ENCODE measurements around the gene ADGRL2. TPM values are rescaled to one million over a fixed set of nuclear protein-coding genes. Genes with fewer than 3 reads are reported as not detected.

The ADGRL2 gene
- total and polyA plus RNA-seq, 9 of the 15 experiments (the other 6 are each of a cell fraction or from before 2014, with no cell fraction given) = 0.03 to 0.15 (median 0.13) TPM; not detected in 6

DNA sequence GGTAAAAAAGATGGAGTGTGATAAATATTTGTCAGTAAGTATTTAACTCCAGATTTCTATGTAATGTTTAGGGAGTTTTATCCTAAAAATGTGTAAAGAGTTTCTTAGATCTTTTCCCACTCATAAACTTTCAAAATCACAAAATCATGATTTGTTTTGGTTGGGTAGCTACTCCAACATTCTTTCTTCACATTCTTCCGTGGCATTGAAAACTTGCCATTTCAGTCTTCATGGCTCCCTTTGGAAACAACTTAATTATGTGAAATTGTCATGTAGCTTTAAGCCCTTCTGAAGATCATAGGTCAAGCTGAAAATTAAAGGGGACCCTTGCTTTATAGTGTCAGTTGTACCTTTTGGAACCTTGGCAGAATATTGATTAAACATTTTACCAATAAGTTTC, 73.2 kb downstream of the ADGRL2 start:
- intact Hi-C loops (cut with micrococcal nuclease) = no loop called here
- ATAC-seq (no peak), DNase-seq (ENCODE audit: extremely low read depth in 1 of 4, low spot score in 3 of 4) (no peak), FAIRE-seq (no peak)
- TF ChIP-seq NFE2L1 (tag; IDR thresholded peaks at IDR 0.05; ENCODE audit: borderline replicate concordance, low read depth) (no peak), ZNF146 (CRISPR knock-in tag; IDR thresholded peaks at IDR 0.05; ENCODE audit: unreplicated experiment) (no peak), IRF2 (CRISPR knock-in tag; IDR thresholded peaks at IDR 0.05) (no peak), AFF1 (IDR thresholded peaks at IDR 0.05; ENCODE audit: low read depth in 1 of 2, partially characterized antibody in 2 of 2) (no peak)
- H3K79me2 ChIP-seq (ENCODE audit: control insufficient read depth, insufficient read depth, low read length) = no peaks in the 10 kb centered on the region
- H2AFZ ChIP-seq (ENCODE audit: low read depth, low read length) = no peak overlapping the region
- WGBS (ENCODE audit: insufficient coverage, low coverage, missing lambda C conversion rate) = 0% methylated on average over 1 of the region's 1 CpG
- no peak overlapping the region for H3K9ac ChIP-seq (ENCODE audit: insufficient read depth in 1 of 2, low read depth in 2 of 2, low read length in 2 of 2)
- in situ Hi-C loops (cut with MboI) = no loop called here
- H3K27me3 ChIP-seq (ENCODE audit: control insufficient read depth in 2 of 2, insufficient read depth in 2 of 2, low read length in 2 of 2) = no peaks in the 10 kb centered on the region
- CTCF ChIA-PET (ENCODE audit: low intra/inter-chr PET ratio) = no interaction called here
- H3K4me2 ChIP-seq (ENCODE audit: insufficient read depth, low read length) = no peak overlapping the region
- H3K36me3 ChIP-seq (ENCODE audit: control insufficient read depth, insufficient read depth, low read length) = no peaks in the 10 kb centered on the region
- H3K4me1 ChIP-seq (replicated peaks in 1 of 2; ENCODE audit: control insufficient read depth in 2 of 2, insufficient read depth in 2 of 2, low read length in 2 of 2) = no peaks in the 10 kb centered on the region
- H3K9me3 ChIP-seq (replicated peaks; ENCODE audit: control insufficient read depth, insufficient read depth, low read depth, low read length) = no peaks in the 10 kb centered on the region; the same call in 1 of the 2 replicates
- H3K9me1 ChIP-seq (ENCODE audit: control insufficient read depth, insufficient read depth, low read length) = no peaks in the 10 kb centered on the region
- H3K4me3 ChIP-seq = no peak overlapping the region
- BruUV-seq (replicated peaks) = no TSS peak
- H3K27ac ChIP-seq (ENCODE audit: extremely low read depth, low read depth, low read length) = no peak overlapping the region
- POLR2A ChIA-PET = no interaction called here
- H4K20me1 ChIP-seq (replicated peaks; ENCODE audit: control insufficient read depth, insufficient read depth, low read length) = no peaks in the 10 kb centered on the region
